IMR-90 (cell line): ENCODE results near the gene PLCH1.

Experiments
- BHLHE40 ChIP-seq: fragments of 150-350 bp; IDR thresholded peaks from 2 replicates; pipeline ENCODE4 v1.6.1; 2016; ENCODE audit warnings: mild to moderate bottlenecking, low read depth, low read length
- CEBPB ChIP-seq: IDR thresholded peaks from 2 replicates; pipeline ENCODE4 v1.6.1; 2012; ENCODE audit warnings: low read depth, low read length, improper control_type of control experiment
- CTCF ChIP-seq: conservative IDR thresholded peaks from 2 replicates; pipeline ENCODE4 v1.5.1; 2012; ENCODE audit warnings: mild to moderate bottlenecking, low read depth, low read length, improper control_type of control experiment
- ELK1 ChIP-seq: fragments of 150-350 bp; IDR thresholded peaks from 2 replicates; pipeline ENCODE4 v1.6.1; 2016; ENCODE audit warnings: low read depth, mild to moderate bottlenecking, low read length, moderate library complexity, borderline replicate concordance
- MAZ ChIP-seq: IDR thresholded peaks from 2 replicates; pipeline ENCODE4 v1.6.1; 2012; ENCODE audit warnings: low read depth, mild to moderate bottlenecking, low read length, improper control_type of control experiment, moderate library complexity, borderline replicate concordance
- RFX5 ChIP-seq: IDR thresholded peaks from 2 replicates; pipeline ENCODE4 v1.8.0; 2012; ENCODE audit warnings: low read depth, mild to moderate bottlenecking, low read length, moderate library complexity

DNA sequence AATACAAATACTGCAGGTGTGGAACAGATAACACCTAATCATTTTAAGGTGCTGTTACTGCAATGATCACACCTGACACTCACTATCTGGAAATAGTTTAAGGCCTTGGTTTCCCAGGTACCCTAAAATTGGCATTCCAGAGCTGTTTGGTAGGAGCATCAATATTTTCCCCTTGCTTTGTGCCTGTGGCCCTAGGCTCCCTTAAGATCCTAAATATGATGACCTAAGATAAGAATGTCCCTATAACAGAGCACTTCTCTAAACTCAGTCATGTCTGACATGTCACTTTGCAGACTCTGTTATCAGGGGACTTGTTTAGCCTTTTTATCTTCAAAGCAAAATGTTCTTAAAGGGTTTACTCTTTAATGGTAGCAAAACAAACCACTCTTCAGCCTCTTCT lies 335.5 kb downstream of the PLCH1 start:
- TF ChIP-seq CTCF (no peak), BHLHE40 (no peak), ELK1 (no peak), RFX5 (no peak), CEBPB (no peak), MAZ (no peak)
